ENCODE data around the gene NPAS3.

Gene NPAS3

DNA sequence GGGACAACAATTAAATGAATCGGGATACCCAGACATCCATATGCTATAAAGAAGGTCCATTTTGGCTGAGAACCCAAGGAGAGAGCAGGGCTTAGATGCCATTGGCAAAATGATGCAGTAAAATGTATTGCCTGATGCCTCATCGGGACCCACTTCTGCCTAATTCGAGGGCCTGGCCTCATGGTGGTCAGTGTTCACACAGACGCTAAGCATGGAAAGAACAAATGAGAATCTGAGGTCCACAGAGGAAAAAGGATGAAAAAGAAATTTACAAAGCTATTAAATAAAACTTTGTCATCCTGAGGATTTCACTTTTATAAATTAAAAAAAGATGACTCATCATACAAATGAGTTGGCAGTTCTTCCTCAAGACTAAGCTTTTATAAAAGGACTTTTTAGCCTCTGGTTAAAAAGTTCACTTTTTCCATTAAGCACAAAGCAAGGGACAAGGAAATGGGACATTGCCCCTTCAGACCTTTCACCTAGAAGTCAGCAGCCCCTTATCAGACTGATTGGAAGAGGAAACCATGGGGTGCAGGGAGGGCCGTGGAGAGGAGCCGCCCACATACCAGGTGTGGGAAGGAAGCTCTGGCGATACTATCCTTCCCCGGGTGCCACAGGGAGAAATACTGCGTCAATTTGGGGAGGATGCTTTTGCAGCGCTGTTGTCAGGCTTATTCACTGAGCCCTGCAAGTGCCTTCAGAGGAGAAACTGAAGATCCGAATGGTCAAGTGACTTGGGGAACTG, 836.2 kb downstream of the NPAS3 start:
- DNase-seq: no peak

GRCh38 chr14:33776871-33777270, 838.2 kb downstream of the NPAS3 start:
- DNase-seq: no peak

GRCh38 chr14:33777681-33778080, 839.0 kb downstream of the NPAS3 start:
- DNase-seq: no peak

GRCh38 chr14:33780035-33780434, 841.4 kb downstream of the NPAS3 start:
- no peak for DNase-seq

DNA sequence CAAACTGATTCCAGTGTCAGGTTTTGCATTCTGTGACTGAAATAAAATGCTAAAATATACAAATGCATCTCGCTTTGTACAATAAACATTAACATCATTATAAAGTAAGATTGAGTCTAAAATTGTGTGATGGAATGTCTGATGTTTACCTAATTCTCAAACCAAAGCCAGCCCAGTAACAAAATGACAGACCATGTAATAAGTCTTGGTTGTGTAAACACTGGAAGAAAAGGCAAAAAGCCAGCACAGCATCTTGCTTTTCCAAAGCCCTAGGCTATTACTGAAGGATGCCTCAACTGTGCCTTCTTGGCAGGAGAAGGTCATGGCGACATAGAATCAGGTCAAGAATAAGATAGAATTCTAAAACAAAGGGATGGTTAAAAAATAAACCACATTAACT, 842.6 kb downstream of the NPAS3 start:
- no peak for DNase-seq

DNA sequence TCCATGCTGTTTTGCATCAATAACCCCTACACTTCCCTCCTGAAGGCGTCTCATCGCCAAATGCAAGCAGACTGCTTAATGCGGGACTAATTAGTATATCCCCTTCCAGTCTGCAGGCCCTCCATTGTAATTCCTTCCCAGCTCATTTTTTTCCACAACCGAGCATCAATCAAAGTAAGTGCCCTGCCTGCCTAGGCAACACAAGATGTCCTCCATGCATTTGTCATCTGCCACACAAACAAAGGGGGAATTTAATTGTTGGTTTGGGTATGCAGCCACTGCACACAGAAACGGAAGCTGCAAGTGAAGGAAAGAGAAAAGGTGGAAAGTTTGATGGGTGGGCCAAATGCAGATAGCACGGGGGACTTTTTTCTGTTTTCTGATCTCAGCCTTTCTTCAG, 844.2 kb downstream of the NPAS3 start:
- DNase-seq: no peak

DNA sequence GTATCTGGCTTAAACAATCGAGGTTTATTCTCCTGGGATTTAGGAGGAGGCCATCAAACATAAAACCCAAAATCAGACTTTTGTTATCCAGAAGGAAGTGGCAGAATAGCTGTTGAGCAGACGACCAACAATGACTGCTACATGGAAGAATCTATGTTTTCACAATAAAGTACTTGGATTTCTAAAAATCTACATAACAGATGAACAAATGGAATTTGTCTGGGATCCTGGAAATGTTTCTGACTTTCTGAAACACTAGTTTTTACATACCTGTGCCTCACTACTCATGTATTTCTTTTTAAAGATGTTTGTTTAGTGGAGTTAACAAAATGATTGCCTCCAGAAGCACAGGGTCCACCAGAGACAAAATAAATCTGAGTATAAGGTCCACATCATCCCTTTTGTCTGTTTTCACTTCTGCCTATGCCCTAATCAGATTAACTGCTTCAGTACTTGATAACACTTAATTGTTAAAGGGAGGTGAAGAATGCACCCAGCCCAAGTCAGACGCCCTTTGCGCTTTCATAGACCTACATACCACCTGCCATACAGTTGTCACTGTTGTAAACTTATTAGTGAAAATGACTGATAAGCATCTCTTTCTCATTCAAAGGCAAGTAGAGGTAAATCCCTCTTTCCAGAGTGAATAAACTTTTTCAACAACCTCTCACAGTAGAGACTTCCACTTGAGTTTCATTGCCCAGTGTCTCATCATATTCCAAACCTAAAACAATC, 847.6 kb downstream of the NPAS3 start:
- DNase-seq: no peak

DNA sequence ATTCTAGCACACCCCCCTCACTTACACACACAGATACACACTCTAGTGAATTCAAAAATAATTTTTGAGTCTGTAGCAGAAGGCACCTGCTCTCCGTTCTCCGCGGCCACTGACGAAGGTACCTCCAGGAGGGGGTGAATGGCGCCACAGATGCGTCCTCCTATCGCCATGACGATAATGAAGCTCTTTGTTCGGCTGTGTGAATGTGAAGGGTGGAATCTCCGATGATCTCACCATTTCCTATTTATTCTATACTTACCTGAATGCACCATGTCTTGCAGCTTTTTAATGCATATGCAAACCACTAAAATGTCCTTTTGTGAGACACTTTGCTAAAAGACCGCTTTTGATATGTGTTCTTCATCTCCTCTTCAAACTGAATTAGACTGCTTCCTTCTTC, 849.5 kb downstream of the NPAS3 start:
- no peak for DNase-seq

GRCh38 chr14:33790996-33791395, 852.3 kb downstream of the NPAS3 start:
- no peak for DNase-seq

DNA sequence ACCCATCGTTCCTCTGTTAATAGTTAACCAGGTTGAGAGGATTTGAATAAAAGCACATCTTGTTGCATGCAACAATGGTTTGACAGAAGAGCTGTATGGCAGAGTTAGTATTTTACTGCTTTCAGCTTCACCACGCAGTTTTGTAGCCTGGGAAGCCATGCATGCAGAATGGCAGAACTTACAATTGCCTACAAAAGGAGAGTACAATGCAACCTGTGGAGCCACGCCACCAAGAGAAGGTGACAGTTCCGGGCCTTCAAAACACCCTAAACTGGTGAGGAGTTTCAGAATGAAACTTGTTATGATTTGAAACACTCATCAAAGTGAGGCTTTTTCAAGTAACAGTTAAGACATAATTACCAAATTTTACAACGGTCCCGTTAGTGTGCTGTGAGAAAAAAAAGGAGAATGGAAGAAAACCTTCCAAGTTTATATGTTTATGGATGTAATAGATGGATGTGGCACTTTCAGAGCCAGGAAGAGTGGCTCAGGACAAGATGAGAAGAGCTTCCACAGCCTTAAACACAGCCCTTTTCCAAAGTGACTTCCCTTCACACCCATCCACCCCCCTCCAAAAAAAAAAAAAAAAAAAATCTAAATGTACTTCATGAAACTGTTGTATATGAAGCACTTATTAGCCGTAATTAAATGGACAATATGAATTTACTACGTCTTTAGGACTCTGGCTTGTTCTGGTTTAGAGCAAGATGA, 853.5 kb downstream of the NPAS3 start:
- no peak for DNase-seq

DNA sequence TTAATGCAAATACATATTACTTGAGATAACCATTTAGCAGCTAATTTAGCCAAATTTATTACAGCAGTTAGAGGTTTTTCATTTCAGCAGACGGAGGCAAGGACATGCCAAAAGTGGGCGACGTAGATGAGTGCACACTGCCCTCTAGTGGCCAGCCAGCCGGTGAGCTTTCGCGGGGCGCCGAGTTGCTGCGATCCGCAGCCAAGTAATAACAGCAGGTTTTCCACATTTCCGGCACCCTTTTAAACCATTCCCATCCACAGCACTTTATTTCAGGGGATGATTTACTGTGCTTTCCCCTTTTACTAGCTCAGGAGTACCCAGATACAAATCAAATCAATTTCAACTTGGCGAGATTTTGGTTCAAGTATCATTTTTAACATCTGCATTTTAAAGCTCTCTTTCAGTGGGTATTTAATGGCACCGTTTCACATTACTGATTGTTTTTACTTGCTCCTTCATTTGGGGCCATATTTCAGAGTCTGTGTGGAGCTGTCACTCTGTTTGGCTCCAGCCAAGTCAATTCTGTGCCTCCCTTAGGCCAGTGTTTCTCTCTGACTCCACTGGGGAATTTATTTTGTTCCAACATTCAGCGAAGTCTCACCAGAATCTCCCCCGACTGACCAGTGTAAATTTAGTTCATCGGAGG, 854.2 kb downstream of the NPAS3 start:
- DNase-seq: no peak

DNA sequence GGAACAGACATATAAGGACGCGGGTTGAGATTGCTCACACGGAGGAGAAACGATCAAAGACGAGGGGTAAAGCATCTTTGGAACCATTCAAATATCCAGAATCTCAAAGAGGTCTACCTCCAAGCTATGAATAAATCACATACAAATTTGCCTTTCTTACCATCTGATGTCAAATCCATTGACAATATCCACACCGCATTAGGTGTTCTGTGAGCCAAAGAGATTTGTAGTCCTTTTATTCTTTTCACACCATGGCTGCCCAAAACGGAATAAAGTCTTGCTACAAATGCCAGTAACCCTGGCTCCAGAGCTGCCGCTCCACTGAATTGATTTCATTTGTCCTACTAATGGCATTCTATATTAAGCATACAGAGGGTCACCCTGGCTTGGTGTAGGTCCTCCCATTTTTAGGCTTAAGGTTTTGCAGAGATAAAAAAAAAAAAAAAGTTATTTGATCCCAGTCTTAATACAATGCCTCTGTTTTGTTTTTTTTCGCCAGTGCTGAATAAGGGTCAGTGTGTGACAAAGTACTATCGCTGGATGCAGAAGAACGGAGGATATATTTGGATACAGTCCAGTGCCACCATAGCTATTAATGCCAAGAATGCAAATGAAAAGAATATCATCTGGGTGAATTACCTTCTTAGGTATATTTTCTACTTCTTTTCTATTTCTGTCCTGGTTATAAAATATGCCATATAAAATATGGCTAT, 854.9 kb downstream of the NPAS3 start:
- DNase-seq: no peak

DNA sequence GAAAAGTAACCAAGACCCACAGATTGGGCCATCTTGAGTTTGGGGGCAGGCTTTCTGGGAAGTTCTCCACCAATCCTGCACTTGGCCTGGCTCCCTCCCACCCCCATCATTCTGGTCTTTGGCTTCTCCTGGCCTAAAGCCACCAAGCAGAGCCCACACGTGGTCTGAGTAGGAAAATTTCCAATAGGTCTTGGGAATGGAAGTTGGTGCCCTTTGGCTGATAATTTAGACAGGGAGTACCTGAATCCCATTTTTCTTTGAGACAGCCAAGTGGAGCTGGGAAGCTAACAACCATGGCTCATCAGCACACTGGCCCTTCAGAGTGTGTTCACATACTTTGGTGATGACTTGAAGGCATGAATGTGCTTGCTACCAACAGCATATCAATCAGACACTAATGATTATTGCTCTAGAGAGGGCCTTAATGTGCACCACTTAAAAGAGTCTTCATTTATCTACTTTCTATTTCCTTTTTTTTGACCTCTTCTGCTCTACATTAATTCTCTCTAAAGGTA, 856.2 kb downstream of the NPAS3 start:
- no peak for DNase-seq

DNA sequence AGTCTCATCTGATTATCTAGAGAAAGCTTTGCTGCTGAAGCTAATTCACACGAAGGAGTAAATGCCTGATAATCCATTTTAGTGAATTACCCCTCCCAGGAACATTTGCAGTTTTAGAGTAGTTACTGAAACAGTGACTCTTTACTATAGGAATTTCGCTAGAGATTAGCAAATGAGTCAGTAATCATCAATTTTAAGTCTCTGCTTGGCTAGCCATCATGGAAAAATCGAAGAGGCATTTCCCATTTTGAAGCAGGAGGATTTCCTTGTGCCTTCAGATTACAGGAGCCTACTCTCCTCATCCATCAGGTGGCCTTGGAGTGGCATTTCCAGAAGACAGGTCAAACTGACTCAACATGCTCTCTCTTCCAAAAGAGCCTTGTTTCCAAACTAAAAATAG, 857.7 kb downstream of the NPAS3 start:
- no peak for DNase-seq

- DNase-seq: no peak
Observed at GRCh38 chr14:33799705-33800570, 861.3 kb downstream of the NPAS3 start.

DNA sequence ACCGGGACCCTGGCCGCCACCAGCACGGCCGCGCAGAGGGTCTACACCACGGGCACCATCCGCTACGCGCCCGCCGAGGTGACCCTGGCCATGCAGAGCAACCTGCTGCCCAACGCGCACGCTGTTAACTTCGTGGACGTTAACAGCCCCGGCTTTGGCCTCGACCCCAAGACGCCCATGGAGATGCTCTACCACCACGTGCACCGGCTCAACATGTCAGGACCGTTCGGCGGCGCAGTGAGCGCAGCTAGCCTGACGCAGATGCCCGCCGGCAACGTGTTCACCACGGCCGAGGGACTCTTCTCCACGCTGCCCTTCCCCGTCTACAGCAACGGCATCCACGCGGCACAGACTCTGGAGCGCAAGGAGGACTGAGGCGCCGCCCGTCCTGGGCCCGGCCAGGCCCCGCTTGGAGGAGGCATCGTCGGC, 862.1 kb downstream of the NPAS3 start:
- no peak for DNase-seq

DNA sequence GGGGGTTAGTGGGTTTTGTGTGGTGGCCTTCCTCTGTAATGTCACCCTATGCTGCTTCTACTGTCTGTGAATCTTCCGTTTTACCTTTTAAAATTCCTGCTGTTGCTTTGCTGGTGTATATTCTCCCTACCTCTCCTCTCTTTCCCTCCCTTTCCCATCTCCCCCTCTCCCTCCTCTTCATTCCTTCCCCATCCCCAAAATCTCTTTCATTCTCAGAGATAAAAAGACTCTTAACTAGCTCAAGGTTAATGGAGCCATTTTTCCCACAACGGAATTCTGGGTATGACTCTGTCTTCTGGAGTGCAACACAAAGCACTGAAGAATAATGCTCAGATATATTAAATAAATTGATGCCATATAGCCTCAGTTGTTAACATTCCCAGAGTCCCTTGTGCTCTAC, 864.1 kb downstream of the NPAS3 start:
- no peak for DNase-seq

DNA sequence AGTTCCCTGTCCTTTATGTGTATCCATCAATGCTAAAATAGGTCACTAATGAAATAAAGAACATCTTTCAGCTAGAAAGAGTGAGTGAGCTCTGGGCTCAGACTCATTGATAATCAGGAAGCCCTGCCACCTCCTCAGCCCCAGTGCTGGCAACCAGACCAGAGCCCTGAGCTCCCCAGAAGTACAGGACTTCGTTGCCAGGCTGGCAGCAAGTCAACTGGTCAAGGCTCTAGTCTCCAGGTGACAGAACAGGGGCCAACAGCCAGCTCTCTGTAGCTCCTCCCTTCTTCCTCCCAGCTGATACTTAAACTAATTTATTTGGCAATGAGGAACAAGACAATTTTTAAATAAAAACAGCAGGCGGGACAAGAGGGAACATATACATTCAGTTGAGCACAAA, 866.9 kb downstream of the NPAS3 start:
- DNase-seq: no peak

DNA sequence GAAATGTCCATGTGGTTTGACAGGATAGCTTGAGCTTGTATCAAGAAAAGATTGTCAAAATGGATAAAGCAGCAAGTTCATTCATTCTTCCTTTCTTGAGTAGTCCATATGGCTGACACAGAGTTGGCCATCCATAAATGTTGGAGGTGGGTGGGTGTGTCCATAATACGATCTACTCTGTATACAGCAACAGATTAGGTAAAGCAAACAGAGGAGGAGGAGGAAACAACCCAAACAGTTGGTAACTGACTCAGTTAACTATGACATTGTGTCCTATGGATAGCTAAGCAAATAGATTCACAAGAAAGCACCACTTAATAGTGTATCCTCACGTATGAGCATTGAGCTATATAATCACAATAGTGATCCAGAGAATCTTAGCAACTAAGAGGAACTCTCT, 868.2 kb downstream of the NPAS3 start:
- no peak for DNase-seq

- DNase-seq: no peak
Observed at GRCh38 chr14:33808187-33808586, 869.5 kb downstream of the NPAS3 start.

DNA sequence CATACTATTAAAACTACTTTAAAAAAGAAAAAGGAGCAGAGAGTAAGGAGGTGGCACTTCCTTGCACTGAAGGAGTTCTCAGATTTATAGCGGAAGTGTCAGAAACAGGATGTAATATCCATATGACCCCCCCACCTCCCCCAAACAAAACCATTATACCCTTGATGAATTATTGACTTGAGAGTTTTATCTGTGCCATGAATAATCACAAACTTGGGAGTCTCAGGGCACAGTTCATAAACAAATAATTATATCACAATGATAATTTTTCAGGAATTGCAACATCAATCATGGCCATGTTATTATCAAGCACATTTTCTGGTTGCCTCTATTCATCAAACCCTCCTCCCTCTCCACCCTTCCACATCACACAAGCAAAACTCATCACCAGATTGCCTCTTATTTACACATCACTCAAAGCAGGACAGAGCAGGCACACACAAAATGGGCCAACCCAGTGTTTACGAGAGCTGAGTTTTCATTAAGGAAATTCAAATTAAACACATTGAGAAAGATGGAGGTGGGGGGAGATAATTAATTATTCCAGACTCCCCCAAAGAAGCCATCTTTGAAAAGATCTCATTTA, 870.8 kb downstream of the NPAS3 start:
- no peak for DNase-seq
